HEK293 (cell line): ENCODE measurements around the gene CXorf38.

Experiments used
- ATF2 ChIP-seq: fragments of 450-650 bp; formaldehyde crosslinking; IDR thresholded peaks from 2 replicates; pipeline ENCODE4 v1.5.1; 2016; ENCODE audit warnings: missing biosample characterization, missing genetic modification characterization, low read depth
- CTCF ChIP-seq: fragments of 450-650 bp; formaldehyde crosslinking; IDR thresholded peaks from 2 replicates; pipeline ENCODE4 v1.5.1; 2016; ENCODE audit warnings: missing biosample characterization, missing genetic modification characterization
- OVOL3 ChIP-seq: fragments of 450-650 bp; formaldehyde crosslinking; IDR thresholded peaks from 2 replicates; pipeline ENCODE4 v1.5.1; 2016; ENCODE audit warnings: missing biosample characterization, missing genetic modification characterization
- TCF7L2 ChIP-seq: IDR thresholded peaks from 2 replicates; pipeline ENCODE4 v1.6.1; 2011; ENCODE audit warnings: low read depth, mild to moderate bottlenecking, inconsistent platforms, low read length, moderate library complexity, borderline replicate concordance
- ZEB2 ChIP-seq: fragments of 450-650 bp; formaldehyde crosslinking; IDR thresholded peaks from 2 replicates; pipeline ENCODE4 v1.5.1; 2016; ENCODE audit warnings: missing biosample characterization, missing genetic modification characterization
- ZFP41 ChIP-seq: fragments of 450-650 bp; formaldehyde crosslinking; IDR thresholded peaks from 2 replicates; pipeline ENCODE4 v1.5.1; 2016; ENCODE audit warnings: missing biosample characterization, missing genetic modification characterization, borderline replicate concordance
- ZNF10 ChIP-seq: fragments of 450-650 bp; formaldehyde crosslinking; IDR thresholded peaks from 2 replicates; pipeline ENCODE4 v1.5.1; 2017; ENCODE audit warnings: missing biosample characterization, missing genetic modification characterization
- ZNF146 ChIP-seq: fragments of 450-650 bp; formaldehyde crosslinking; IDR thresholded peaks from 2 replicates; pipeline ENCODE4 v1.5.1; 2016; ENCODE audit warnings: missing biosample characterization, missing genetic modification characterization
- ZNF266 ChIP-seq: fragments of 450-650 bp; formaldehyde crosslinking; IDR thresholded peaks from 2 replicates; pipeline ENCODE4 v1.5.1; 2016; ENCODE audit warnings: missing biosample characterization, missing genetic modification characterization, low read depth
- ZNF350 ChIP-seq: fragments of 450-650 bp; formaldehyde crosslinking; IDR thresholded peaks from 2 replicates; pipeline ENCODE4 v1.5.0; 2017; ENCODE audit warnings: missing biosample characterization, mild to moderate bottlenecking, missing genetic modification characterization
- ZNF416 ChIP-seq: fragments of 450-650 bp; formaldehyde crosslinking; IDR thresholded peaks from 2 replicates; pipeline ENCODE4 v1.5.1; 2016; ENCODE audit warnings: missing biosample characterization, missing genetic modification characterization
- ZNF677 ChIP-seq: fragments of 450-650 bp; IDR thresholded peaks from 2 replicates; pipeline ENCODE4 v1.5.0; 2018; ENCODE audit warnings: missing biosample characterization, mild to moderate bottlenecking, missing genetic modification characterization, moderate library complexity
- ZNF785 ChIP-seq: fragments of 450-650 bp; formaldehyde crosslinking; IDR thresholded peaks from 2 replicates; pipeline ENCODE4 v1.5.1; 2016; ENCODE audit warnings: missing biosample characterization, missing genetic modification characterization
- TF ChIP-seq, protein P1 (sequence below): fragments of 450-650 bp; formaldehyde crosslinking; IDR thresholded peaks from 2 replicates; pipeline ENCODE4 v1.5.1; 2016; ENCODE audit warnings: missing biosample characterization, missing genetic modification characterization

DNA sequence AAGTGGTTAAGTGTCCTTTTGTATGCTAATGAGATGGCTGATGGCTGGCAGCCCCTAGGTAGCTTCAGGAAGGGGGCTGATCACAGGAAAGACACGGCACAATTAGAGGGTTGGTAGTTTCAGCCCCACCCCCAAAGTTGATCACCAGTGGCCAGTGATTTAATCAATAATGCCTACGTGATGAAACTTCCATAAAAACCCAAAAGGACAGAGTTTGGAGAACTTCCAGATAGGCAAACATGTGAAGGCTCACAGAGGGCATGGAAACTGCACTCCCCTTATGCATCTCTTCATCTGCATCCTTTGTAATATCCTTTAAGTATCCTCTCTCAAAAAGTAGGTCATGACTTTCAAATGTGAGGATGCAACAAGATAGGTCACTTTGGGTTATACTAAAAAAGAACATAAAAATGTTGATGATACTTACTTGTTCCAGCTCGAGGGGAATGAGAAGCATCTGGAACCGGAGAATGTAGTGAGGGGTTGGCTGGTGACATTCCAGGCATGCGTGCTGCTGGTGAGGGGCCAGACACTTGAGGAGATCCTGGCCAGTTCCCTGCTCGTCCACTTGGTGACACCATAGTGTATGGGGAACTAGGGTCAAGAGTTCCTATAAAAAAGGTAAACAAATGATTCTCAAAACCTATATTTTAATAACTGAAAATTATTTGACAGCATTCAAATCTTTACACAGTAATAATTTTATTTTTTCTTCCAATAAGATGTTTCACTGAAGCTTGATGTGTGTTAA, 16.7 kb upstream of the CXorf38 start:
- no peak for TF ChIP-seq ZNF677 (tag by site-specific recombination)
- TF ChIP-seq ZNF266 (tag by site-specific recombination): no peak
- TF ChIP-seq, protein P1, sequence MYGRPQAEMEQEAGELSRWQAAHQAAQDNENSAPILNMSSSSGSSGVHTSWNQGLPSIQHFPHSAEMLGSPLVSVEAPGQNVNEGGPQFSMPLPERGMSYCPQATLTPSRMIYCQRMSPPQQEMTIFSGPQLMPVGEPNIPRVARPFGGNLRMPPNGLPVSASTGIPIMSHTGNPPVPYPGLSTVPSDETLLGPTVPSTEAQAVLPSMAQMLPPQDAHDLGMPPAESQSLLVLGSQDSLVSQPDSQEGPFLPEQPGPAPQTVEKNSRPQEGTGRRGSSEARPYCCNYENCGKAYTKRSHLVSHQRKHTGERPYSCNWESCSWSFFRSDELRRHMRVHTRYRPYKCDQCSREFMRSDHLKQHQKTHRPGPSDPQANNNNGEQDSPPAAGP (tag by site-specific recombination): no peak
- TF ChIP-seq CTCF (tag by site-specific recombination): no peak
- no peak for TF ChIP-seq ZFP41
- TF ChIP-seq ATF2 (tag by site-specific recombination): no peak
- no peak for TF ChIP-seq ZNF146 (tag by site-specific recombination)
- TF ChIP-seq ZNF10 (tag by site-specific recombination): no peak
- no peak for TF ChIP-seq OVOL3
- no peak for TF ChIP-seq ZNF350 (tag by site-specific recombination)
- no peak for TF ChIP-seq ZNF785 (tag by site-specific recombination)
- no peak for TF ChIP-seq ZNF416 (tag by site-specific recombination)
- no peak for TF ChIP-seq TCF7L2
- TF ChIP-seq ZEB2 (tag by site-specific recombination): no peak
